Endothelial cell of hepatic sinusoid (primary cell): Measurements from ENCODE around the gene PPARA.

Source experiments
- in situ Hi-C: cut with HindIII; loops from 2 replicates; pipeline ENCODE4 v1.10.0; 2017; ENCODE audit warnings: low sequenced_read_pairs

The PPARA gene

DNA sequence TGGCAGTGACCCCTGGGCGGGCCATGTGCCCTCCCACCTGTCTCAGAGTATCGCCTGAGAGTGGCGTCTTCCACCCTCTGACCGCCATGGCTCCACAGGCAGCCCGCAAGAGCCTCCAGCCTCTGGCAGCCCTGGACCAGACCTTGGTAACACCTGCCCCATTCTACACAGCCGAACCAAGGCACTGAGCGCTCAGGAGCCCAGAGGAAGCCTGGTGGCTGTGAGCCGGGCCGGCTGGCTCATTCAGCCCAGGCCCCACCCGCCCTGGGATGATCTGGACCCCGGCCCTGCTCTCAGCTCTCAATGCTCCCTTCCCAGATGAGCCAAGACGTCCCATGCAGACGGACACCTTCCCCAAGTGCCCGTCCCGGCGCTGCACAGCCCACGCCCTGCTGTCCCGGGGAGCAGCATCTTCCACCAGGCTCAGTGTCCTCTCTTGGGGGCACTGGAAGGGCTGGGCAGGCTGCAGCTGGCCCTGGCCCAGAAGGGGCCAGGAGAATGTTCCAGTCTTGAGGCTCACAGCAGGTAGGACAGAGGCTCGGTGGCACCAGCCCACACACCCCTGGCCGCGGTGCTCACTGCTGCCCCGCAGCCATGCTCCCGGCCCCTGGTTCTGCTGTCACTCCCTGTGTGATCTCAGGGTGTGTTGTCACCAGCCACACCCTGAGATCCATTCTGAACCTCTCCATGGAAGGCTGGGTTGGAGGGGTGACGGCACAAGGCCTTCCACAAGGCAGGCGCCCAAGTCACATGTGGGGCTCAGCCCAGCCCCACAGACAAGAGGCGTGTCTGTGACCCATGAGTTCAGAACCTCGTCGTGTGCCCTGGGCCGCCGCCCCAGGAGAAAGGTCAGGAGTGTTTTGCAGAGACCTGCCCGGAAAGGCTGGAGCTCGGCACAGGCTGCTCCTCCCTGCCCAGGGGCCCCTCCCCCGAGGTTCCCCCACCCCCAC is 24.2 kb upstream of the PPARA start:
- in situ Hi-C loops: loop anchor here (10.0 to 25.0 kb wide), 3 partner anchors 59 to 311 kb away; no protein-coding TSS in a partner anchor

DNA sequence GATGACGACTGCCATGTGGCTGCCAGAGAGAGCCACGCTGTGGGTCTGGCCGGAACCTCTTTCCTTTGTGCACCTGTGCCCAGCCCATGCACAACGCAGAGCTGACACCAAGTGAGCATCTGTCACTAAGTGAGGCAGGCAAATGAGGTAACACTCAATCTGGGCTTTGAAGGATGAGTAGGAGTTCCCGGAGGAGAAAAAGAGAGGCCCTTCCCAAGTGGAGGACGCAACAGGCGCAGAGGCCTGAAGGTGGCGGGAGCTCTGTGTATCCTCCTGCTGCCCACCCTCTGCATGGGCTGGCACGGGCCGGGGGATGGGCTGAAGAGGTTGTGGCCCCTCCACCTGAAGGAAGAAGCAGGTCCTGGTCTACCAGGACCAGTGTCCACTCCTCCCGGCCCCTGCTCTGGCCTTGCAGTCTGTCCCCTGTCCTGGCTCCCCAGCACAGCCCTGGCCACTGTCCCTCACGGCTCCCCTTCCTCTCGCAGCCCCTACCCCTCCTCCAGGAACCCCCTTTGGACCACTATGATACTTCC is 23.4 kb upstream of the PPARA start:
- in situ Hi-C loops: loop anchor here (10.0 to 25.0 kb wide), 3 partner anchors 58 to 310 kb away; no protein-coding TSS in a partner anchor

DNA sequence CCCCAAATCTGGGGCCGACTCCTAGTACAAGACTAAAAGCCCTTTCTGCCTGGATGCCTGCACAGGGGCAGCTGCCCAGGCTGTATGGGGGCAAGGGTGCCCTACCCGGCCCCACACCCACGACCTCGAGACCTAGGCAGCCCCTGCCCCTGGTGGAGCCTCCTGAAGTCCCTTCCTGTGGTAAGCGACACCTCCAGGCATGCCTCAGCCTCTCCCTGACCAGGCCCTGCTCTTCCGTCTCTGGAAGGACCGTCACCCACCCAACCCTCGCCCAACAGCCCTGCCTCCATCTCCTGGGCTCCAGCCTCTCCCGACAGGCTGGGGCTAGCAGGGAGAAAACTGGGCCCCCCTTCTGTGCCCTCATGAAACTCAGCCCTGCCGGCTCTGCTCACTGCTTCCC is 22.8 kb upstream of the PPARA start:
- in situ Hi-C loops: loop anchor here (10.0 to 25.0 kb wide), 3 partner anchors 57 to 310 kb away; no protein-coding TSS in a partner anchor

DNA sequence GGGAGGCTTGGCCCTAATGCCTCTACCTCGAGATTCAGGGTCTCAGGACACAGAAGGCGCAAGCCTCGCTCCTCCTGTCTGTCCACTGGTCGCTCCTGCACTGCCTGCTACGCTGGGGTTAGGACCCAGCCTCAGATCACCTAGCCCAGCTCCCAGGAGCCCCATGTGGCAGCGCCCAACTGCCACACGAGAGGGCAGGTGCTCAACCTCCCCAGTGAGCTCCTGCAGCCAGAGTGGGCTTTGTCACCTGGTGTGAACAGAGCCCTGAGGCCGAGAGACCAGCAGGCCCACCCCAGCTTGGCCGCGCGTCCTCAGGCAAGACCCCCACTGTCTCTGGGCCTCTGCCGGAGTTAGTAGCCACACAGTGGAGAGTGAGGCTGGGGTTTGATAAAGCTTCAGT is 21.7 kb upstream of the PPARA start:
- in situ Hi-C loops: loop anchor here (10.0 to 25.0 kb wide), 3 partner anchors 56 to 309 kb away; no protein-coding TSS in a partner anchor

DNA sequence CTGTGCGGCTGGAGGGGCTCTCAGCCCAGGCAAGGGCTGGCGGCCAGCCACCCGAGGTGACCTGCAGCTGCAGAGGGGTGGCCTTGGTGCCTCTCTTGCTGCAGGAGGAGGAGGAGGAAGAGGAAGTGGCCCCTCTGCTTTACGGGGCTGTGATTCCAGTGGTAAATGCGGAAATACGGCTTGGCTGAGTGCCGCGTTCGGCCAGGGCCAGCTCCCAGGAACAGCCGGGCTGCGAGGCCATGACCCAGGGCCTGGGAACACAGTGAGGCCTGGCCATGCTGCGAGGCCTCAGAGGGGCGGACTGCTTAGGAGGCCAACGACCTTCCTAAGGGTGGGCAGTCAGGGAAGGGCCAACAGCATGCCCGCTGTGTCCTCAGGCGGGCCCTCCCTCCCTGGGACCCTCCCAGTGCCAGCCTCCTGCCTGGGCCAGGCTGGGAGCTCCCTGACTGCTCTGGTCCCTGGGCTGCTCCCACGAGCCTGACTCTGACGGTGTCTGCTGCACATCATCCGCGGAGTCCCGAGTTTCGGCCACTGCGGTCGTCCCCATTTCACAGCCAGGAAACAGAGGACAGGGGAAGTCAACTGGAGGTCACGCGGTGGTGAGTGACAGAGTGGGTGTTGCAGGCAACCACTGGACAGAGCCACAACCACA is 20.8 kb upstream of the PPARA start:
- in situ Hi-C loops: loop anchor here (10.0 to 25.0 kb wide), 3 partner anchors 55 to 308 kb away; no protein-coding TSS in a partner anchor

DNA sequence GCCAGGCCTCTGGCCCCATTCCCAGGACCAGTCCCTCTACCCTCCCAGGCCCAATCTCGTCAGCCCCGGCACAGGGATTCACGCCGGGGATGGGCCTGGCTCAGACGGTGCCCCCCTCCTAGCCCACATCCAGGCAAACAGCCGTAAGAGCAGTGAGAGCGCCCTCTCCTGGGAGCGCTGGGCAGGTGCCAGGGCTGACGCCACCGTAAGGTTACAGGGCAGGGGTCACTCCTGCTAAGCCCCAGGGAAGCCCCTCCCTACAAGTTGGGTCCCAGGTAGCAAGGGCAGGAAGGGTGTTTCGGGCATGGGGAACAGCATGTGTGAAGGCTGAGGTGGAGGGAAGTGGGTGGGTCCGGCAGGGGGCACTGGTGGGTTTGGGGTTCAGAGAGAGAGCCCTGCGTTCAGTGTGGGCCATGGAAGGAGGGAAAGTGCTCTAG is 19.2 kb upstream of the PPARA start:
- in situ Hi-C loops: loop anchor here (25.0 kb wide), 1 partner anchor 306 kb away; no protein-coding TSS in a partner anchor

DNA sequence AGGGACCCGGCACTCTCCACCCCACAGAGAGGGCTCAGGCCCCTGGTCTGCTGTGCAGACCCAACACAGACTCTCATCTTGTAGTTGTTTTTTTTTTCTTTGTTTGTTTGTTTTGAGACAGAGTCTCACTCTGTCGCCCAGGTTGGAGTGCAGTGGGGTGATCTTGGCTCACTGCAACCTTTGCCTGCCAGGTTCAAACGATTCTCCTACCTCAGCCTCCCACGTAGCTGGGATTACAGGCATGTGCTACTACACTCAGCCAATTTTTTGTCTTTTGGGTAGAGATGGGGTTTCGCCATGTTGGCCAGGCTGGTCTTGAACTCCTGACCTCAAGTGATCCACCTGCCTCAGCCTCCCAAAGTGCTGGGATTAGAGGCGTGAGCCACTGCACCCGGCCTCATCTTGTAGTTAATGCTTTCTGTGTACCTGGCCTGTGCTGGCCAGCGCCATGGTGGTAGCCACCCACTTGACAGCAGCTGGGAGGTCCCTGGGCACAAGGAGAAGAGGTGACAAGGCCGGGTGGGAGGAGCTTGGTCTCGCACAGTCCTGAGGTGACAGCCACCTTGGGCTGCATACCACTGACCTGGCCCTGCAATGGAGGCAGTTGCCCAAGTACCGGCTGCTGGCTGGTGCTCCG is 18.0 kb upstream of the PPARA start:
- in situ Hi-C loops: loop anchor here (25.0 kb wide), 1 partner anchor 305 kb away; no protein-coding TSS in a partner anchor

DNA sequence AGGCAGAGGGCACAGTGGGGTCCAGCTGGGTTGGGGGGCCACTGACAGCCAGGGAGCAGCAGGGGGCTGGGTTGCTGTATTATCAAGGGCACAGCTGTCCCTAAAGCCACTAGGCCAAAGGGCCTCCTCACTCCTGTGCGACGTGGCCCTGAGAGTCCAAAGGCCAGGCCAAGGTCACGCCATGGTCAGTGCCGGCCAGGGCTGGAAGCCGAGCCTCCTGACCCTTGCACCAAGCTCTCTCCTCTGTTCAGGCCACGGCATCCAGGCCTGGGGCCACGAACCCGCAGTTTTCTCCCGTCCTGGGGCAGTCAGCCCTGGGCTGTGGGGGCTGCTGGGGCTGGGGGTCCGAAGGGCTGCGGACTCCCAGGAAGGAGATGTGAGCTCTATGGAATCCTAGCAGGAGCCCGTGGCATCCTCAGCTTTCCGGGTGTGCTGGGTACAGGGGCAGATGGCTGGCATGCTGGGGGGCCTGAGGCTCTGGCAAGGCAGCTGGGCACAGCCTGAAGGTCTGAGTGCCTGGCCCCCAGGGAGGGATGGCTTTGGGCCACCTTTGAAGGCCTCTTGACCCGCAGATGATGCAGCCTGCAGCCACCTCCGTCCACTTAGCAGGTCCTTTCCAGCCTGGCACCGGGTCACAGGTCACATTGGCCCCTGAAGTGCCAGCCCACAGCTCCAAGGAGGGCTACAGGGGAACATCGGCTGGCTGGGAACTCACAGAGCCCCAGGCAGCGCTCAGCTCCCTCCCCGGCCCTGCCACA is 17.3 kb upstream of the PPARA start:
- in situ Hi-C loops: loop anchor here (25.0 kb wide), 1 partner anchor 304 kb away; no protein-coding TSS in a partner anchor

DNA sequence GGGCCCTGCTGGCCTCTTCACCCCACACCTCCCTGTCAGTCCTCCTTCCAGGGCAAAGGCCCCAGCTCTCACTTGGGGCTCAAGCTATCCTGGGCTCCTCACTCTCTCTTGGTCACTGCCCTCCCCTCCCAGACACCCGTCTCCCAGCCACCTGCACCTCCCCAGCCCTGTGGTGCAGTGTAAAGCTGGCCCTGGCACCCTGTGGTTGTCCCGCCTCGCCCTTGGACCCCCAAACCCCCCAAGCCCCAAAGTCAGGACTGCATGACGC is 16.8 kb upstream of the PPARA start:
- in situ Hi-C loops: loop anchor here (25.0 kb wide), 1 partner anchor 304 kb away; no protein-coding TSS in a partner anchor

DNA sequence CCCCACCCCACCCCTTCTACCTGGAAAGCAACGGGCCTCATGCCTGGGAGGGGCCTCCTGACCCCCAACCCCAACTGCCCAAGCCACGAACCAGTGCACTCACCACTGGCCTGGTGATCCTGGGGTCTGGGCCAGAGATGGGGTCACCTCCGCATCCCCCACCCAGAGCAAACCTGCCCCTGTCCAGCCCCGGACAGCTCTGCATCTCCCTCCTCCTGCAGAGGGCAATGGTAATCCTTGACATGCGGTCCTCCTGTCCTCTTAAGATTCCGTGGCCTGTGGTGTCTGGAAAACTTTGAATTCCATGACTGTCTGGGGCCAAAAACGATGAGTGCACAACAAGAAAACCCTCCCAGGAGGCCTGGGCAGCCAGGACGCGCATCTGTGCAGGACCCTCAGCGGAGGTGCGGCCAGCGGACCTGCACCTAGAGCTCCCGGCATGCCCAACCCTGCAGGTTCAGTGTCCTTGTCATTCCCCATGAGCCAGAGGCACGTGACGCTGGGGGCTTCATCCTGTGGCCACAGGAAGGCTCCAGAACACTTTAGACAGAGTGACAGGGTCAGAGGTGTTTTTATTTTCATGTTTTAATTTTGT is 16.1 kb upstream of the PPARA start:
- in situ Hi-C loops: loop anchor here (25.0 kb wide), 1 partner anchor 303 kb away; no protein-coding TSS in a partner anchor

DNA sequence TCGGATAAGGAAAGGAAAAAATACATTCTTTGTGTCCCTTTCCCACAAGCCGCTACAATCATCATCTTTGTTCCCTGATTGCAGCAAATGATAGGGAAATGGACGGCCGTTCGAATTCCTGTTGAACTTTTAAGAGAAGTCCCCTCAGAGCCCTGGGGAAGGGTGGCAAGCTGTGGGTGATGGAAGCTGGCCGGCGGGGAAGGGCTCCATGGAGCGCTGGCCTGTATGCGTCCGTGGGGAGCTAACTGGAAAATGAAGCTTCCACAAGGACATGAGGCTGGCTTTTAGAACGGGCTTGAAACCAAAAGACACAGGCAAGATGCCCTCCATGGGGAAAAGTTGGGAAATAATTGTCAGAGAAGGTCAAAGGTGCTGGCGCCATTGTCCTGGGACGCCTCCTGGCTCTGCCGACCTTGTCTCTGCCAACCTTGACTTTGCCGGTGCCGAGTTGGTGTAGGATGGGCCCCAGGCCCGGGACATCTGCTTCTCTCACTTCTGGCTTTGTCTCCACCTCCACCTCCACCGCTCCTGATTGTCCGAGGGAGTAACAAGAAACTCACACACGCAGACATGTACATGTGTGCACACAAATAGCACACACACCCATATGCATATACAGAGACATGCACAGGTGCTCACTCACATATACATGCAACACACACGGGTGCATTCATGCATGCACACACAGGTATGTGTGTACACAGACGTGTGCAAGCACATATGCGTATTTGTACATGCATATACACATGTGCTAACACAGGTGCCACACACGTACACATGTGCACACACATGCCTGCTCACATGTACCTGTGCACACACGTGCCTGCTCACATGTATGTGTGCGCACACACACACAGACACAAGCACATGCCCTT is 14.5 kb upstream of the PPARA start:
- in situ Hi-C loops: loop anchor here (25.0 kb wide), 1 partner anchor 301 kb away; no protein-coding TSS in a partner anchor

DNA sequence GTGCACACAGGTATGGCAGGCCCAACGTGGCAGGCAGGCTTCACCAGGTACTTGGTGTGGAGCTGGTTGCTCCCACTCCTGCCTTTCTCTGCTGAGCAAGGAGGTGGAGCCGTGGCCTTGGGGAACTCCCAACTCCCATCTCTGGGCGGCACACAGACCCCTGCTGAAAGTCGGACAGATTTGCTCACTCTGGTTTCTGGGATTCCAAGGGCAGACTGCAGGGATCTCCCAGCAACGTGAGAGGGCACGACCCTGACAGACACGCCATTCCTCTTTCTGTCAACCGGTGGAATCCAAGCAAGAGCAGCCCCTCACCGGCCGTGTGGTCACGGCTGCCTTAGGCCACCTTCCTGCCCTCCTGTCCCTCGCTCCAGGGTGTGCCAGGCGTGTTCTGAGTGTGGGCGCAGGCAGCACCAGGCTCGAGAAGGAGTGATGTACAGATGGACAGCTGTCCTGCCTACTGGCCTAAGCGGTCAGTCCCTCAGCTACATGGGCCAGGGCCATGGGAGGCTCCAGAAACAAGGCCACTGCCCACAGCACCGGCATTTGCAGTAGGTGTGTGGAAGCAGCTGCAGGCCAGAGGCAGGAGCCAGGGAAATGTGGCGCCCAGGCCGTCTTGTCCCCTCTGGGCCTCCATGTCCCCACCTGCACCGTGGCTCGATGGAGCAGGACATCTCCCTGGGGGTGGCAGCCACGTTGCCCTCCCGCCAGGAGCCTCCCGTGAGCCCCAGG is 13.7 kb upstream of the PPARA start:
- in situ Hi-C loops: loop anchor here (25.0 kb wide), 1 partner anchor 301 kb away; no protein-coding TSS in a partner anchor

DNA sequence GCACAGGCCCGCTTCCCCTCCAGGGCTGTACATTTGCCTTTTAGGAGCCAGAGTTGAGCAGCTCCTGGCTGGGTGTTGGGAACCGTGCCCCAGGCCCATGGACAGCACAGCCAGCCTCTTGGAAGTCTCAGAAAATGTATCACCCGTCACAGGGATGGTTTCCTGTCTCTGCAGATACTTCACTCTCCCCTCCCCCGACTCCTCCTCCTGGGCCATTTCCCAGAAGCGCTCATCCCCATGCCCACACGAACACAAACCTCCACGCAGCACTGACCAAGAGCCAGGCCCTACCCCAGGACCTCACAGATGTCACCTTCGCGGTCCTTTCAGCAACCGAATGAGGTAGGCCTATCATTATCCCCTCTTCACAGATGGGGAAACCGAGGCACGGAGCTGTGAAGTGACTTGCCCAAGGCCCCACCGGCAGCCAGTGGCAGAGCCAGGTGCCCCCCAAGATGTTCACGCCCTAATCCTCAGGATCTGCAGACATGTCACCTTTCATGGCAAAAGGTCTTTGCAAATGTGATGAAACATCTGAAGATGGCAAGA is 13.0 kb upstream of the PPARA start:
- in situ Hi-C loops: loop anchor here (25.0 kb wide), 1 partner anchor 300 kb away; no protein-coding TSS in a partner anchor

DNA sequence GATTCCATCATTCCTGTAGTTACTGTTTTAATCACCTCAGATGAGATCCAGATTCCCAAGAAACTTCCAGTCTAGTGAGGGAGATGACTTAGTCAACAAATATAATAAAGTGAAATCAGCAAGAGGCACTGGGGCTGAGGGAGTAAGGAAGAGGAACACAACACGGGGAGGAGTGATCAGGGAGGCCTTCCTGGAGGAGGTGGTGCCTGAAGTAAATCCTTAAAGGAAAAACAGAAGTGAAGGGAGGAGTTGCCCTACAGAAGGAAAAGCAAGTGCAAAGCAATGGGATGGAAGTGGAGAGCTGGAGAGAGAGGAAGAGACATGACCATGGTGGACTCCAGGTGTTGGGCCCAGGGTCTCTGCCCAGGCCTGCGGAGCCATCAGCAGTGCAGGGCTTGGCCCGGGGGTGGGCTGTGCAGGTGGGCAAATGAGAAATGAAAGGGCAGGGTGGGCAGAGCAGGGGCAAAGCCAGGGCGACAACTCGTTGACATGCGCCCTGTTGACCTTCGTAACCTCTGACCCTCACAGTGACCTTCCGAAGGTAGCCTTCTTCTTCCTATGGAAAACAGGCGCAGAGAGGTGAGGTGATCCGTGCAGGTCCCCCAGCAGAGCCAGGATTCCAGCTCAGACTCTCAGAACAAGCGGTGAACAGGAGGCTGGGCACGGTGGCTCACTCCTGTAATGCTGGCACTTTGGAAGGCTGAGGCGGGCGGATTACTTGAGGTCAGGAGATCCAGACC is 12.1 kb upstream of the PPARA start:
- in situ Hi-C loops: loop anchor here (25.0 kb wide), 1 partner anchor 299 kb away; no protein-coding TSS in a partner anchor

DNA sequence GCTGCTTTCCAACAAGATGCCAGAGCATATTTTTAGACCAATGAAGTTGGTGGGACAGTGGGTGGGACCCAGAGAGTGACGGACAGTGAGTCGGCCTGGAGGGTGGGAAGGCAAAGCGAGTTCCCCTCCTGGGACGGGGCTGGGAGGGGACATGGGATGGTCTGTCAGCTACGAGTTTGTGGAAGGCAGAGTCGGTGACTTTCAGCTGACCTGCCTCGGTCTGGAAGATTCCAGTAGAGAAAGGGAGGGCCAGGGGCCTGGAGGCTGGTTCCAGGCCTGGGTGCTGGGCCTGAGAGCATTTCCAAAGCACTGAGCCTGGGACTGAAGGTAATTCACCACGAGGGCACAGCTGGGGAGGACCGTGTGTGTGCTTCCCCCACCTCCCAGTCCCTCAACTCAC is 10.9 kb upstream of the PPARA start:
- in situ Hi-C loops: loop anchor here (25.0 kb wide), 1 partner anchor 298 kb away; no protein-coding TSS in a partner anchor

DNA sequence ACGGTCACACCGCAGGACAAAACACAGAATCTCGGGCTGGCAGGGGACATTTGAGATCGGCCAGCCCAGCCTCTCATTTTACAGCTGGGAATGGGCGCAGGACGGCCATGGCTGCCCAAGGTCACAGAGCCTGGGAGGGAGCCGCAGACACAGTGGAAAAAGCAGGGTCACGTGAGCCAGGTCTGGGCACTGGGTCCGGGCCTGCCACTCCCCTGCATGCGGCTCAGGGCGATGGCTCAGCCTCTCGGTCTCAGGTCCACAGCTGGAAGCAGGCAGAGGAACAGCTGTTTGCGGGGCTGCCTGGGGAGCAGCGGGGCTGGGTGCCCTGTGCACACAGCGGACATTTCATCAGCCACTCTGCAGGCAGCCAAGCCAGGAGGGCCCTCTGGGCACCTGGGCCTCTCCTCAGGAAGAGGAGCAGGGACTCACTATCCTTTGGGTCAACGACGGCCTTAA is 10.4 kb upstream of the PPARA start:
- in situ Hi-C loops: loop anchor here (10.0 to 25.0 kb wide), 2 partner anchors 245 to 297 kb away; no protein-coding TSS in a partner anchor
